NB4 (cell line): ENCODE measurements around the gene SYNGR3.

Experiments
- DNase-seq: peaks from one replicate; pipeline ENCODE4 v3.0.0; 2010; ENCODE audit warnings: low read depth
- H3K4me3 ChIP-seq: one replicate; pipeline ENCODE4 v1.5.1; 2011; ENCODE audit warnings: mild to moderate bottlenecking, low read depth, low read length, moderate library complexity
- CTCF ChIP-seq: IDR thresholded peaks from one replicate; pipeline ENCODE4 v1.5.1; 2012; ENCODE audit warnings: low read depth, low read length
- MAX ChIP-seq: IDR thresholded peaks from 2 replicates; pipeline ENCODE4 v1.6.1; 2011; ENCODE audit warnings: low read depth, low read length
- MYC ChIP-seq: IDR thresholded peaks from 2 replicates; pipeline ENCODE4 v1.6.1; 2011; ENCODE audit warnings: low read depth, low read length
- POLR2A ChIP-seq: IDR thresholded peaks from 2 replicates; pipeline ENCODE4 v1.6.1; 2011; ENCODE audit warnings: mild to moderate bottlenecking; ENCODE audit not compliant: insufficient read length; ENCODE audit errors: extremely low read depth

SYNGR3 gene

GRCh38 chr16:2038382-2039231 lies 48.8 kb downstream of the SYNGR3 start:
- TF ChIP-seq MYC (no peak), CTCF (no peak), POLR2A (no peak), MAX (no peak)
- no peak overlapping the region for H3K4me3 ChIP-seq
- DNase-seq, result no peak

GRCh38 chr16:2039274-2040031 lies 49.7 kb downstream of the SYNGR3 start:
- no peak overlapping the region for H3K4me3 ChIP-seq
- TF ChIP-seq MYC (no peak), MAX (no peak), CTCF (no peak), POLR2A (no peak)

GRCh38 chr16:2040041-2040786 lies 50.4 kb downstream of the SYNGR3 start:
- DNase-seq, result no peak
- H3K4me3 ChIP-seq, result no peak overlapping the region
- no peak for TF ChIP-seq POLR2A
- no peak for TF ChIP-seq MYC
- no peak for TF ChIP-seq CTCF
- no peak for TF ChIP-seq MAX

More at GRCh38 chr16:2039274-2040031, 49.7 kb downstream of the SYNGR3 start:
- no peak for DNase-seq

GRCh38 chr16:2040787-2041522 lies 51.2 kb downstream of the SYNGR3 start:
- no peak for DNase-seq
- no peak overlapping the region for H3K4me3 ChIP-seq
- TF ChIP-seq CTCF (no peak), MAX (no peak), MYC (no peak), POLR2A (no peak)

GRCh38 chr16:2042171-2042985 lies 52.6 kb downstream of the SYNGR3 start:
- no peak for TF ChIP-seq MYC
- TF ChIP-seq MAX, result no peak
- DNase-seq, result no peak
- no peak overlapping the region for H3K4me3 ChIP-seq
